Urinary bladder (tissue), 4 donors: ENCODE data around the gene KCNC1. TPM values are rescaled to one million over a fixed set of nuclear protein-coding genes. Genes with fewer than 3 reads are reported as not detected.

Source experiments
- DNase-seq: peaks from one replicate; pipeline ENCODE4 v3.0.0-alpha.2; 2015; ENCODE audit errors: extremely low spot score
- H3K27ac ChIP-seq: one replicate; pipeline ENCODE4 v1.5.1; 2013; ENCODE audit warnings: low read depth, mild to moderate bottlenecking, moderate library complexity
- H3K36me3 ChIP-seq: one replicate; pipeline ENCODE4 v1.6.1; 2013; ENCODE audit warnings: mild to moderate bottlenecking, moderate library complexity; ENCODE audit not compliant: insufficient read depth
- H3K4me1 ChIP-seq: one replicate; pipeline ENCODE4 v1.6.1; 2013; ENCODE audit warnings: mild to moderate bottlenecking, moderate library complexity; ENCODE audit not compliant: insufficient read depth
- H3K4me3 ChIP-seq: one replicate; pipeline ENCODE4 v1.5.1; 2013; ENCODE audit warnings: low read depth, low read length
- WGBS: extraction: QIAGEN DNeasy Blood & Tissue Kit; methylation state at CpG from one replicate; pipeline ENCODE4 v1.1.7; 2013; 5-methylcytosine and 5-hydroxymethylcytosine counted together
- polyA plus RNA-seq: library from polyadenylated mRNA; stranded (reverse); fragments of 200-250 nt; gene quantifications from one replicate; pipeline ENCODE4 v1.2.3, GENCODE V29; 2013
- total RNA-seq: library from RNA; depleted of rRNA; stranded (reverse); fragments of >200 nt; gene quantifications from one replicate; pipeline ENCODE4 v1.2.3, GENCODE V29; 2014
- donor health status: healthy with polysubstance abuse.
- donor health status: healthy.

KCNC1 gene
- total and polyA plus RNA-seq, 2 donors: 0.11 to 0.74 TPM

GRCh38 chr11:17779861-17780594 lies 45.4 kb downstream of the KCNC1 start:
- Histone ChIP-seq H3K27ac (no peak overlapping the region), H3K4me3 (no peak overlapping the region), H3K36me3 (no peaks in the 10 kb centered on the region), H3K4me1 (no peaks in the 10 kb centered on the region)
- WGBS: 87% methylated on average over 14 of the region's 14 CpGs
- DNase-seq: no peak

GRCh38 chr11:17780668-17781067 lies 46.1 kb downstream of the KCNC1 start:
- Histone ChIP-seq H3K4me1 (no peaks in the 10 kb centered on the region), H3K4me3 (no peak overlapping the region), H3K36me3 (no peaks in the 10 kb centered on the region), H3K27ac (no peak overlapping the region)
- no peak for DNase-seq
- 94% methylated on average over 15 of the region's 15 CpGs for whole genome bisulfite sequencing

GRCh38 chr11:17781221-17781620 lies 46.6 kb downstream of the KCNC1 start:
- no peaks in the 10 kb centered on the region for H3K4me1 ChIP-seq

GRCh38 chr11:17781626-17782025 lies 47.0 kb downstream of the KCNC1 start:
- no peak overlapping the region for H3K4me3 ChIP-seq
- H3K36me3 ChIP-seq: no peaks in the 10 kb centered on the region
- DNase-seq: no peak
- WGBS: 88% methylated on average over 12 of the region's 12 CpGs
- H3K4me1 ChIP-seq: no peaks in the 10 kb centered on the region
- H3K27ac ChIP-seq: no peak overlapping the region

More at GRCh38 chr11:17781221-17781620, 46.6 kb downstream of the KCNC1 start:
- no peaks in the 10 kb centered on the region for H3K36me3 ChIP-seq
- no peak for DNase-seq
- no peak overlapping the region for H3K27ac ChIP-seq
- no peak overlapping the region for H3K4me3 ChIP-seq
- 84% methylated on average over 12 of the region's 12 CpGs for WGBS

GRCh38 chr11:17782145-17782544 lies 47.6 kb downstream of the KCNC1 start:
- H3K4me3 ChIP-seq: no peak overlapping the region
- H3K36me3 ChIP-seq: no peaks in the 10 kb centered on the region
- H3K4me1 ChIP-seq: no peaks in the 10 kb centered on the region
- no peak overlapping the region for H3K27ac ChIP-seq
- DNase-seq: no peak
- WGBS: 86% methylated on average over 12 of the region's 12 CpGs

GRCh38 chr11:17782603-17783337 lies 48.2 kb downstream of the KCNC1 start:
- Histone ChIP-seq H3K36me3 (no peaks in the 10 kb centered on the region), H3K4me1 (no peaks in the 10 kb centered on the region), H3K27ac (no peak overlapping the region), H3K4me3 (no peak overlapping the region)
- WGBS: 78% methylated on average over 4 of the region's 4 CpGs
- no peak for DNase-seq

- 90% methylated on average over 4 of the region's 4 CpGs for WGBS
- no peak overlapping the region for H3K4me3 ChIP-seq
- H3K4me1 ChIP-seq: no peaks in the 10 kb centered on the region
- H3K27ac ChIP-seq: no peak overlapping the region
- no peak for DNase-seq
- H3K36me3 ChIP-seq: no peaks in the 10 kb centered on the region
Observed at GRCh38 chr11:17783878-17784277, 49.3 kb downstream of the KCNC1 start.

- Histone ChIP-seq H3K4me1 (no peaks in the 10 kb centered on the region), H3K36me3 (no peaks in the 10 kb centered on the region), H3K27ac (no peak overlapping the region), H3K4me3 (no peak overlapping the region)
- 90% methylated on average over 14 of the region's 14 CpGs for WGBS
- DNase-seq: no peak
Observed at GRCh38 chr11:17786824-17787525, 52.4 kb downstream of the KCNC1 start.

- Histone ChIP-seq H3K4me1 (no peaks in the 10 kb centered on the region), H3K27ac (no peak overlapping the region), H3K36me3 (no peaks in the 10 kb centered on the region), H3K4me3 (no peak overlapping the region)
- DNase-seq: no peak
- 93% methylated on average over 5 of the region's 5 CpGs for WGBS
Observed at GRCh38 chr11:17788084-17788483, 53.5 kb downstream of the KCNC1 start.

- whole genome bisulfite sequencing: 95% methylated on average over 1 of the region's 1 CpG
- H3K4me1 ChIP-seq: no peaks in the 10 kb centered on the region
- H3K36me3 ChIP-seq: no peaks in the 10 kb centered on the region
- no peak for DNase-seq
- H3K4me3 ChIP-seq: no peak overlapping the region
- H3K27ac ChIP-seq: no peak overlapping the region
Observed at GRCh38 chr11:17790453-17790852, 55.9 kb downstream of the KCNC1 start.

- H3K4me3 ChIP-seq: no peak overlapping the region
- H3K36me3 ChIP-seq: no peaks in the 10 kb centered on the region
- H3K27ac ChIP-seq: no peak overlapping the region
Observed at GRCh38 chr11:17791144-17791543, 56.6 kb downstream of the KCNC1 start.

GRCh38 chr11:17792161-17792560 lies 57.6 kb downstream of the KCNC1 start:
- Histone ChIP-seq H3K4me3 (no peak overlapping the region), H3K36me3 (no peaks in the 10 kb centered on the region), H3K4me1 (no peaks in the 10 kb centered on the region), H3K27ac (no peak overlapping the region)
- WGBS: 96% methylated on average over 9 of the region's 9 CpGs
- no peak for DNase-seq

More at GRCh38 chr11:17791144-17791543, 56.6 kb downstream of the KCNC1 start:
- H3K4me1 ChIP-seq: no peaks in the 10 kb centered on the region
- no peak for DNase-seq

- Histone ChIP-seq H3K27ac (no peak overlapping the region), H3K36me3 (no peaks in the 10 kb centered on the region), H3K4me3 (no peak overlapping the region), H3K4me1 (no peaks in the 10 kb centered on the region)
- WGBS: 93% methylated on average over 7 of the region's 7 CpGs
- no peak for DNase-seq
Observed at GRCh38 chr11:17793642-17794170, 59.1 kb downstream of the KCNC1 start.
